GM18951 (cell line): Measurements from ENCODE around the gene HTR1E.
"Not testable (repeated sequence)": the region's sequence is repeated elsewhere in the genome, so short reads cannot be mapped to it uniquely, and the experiment has no call there.

Experiments
- POLR2A ChIP-seq: IDR thresholded peaks from 4 replicates; pipeline ENCODE4 v1.6.1; 2011; ENCODE audit warnings: mild to moderate bottlenecking; ENCODE audit not compliant: insufficient read length, insufficient read depth; ENCODE audit errors: extremely low read depth
- in situ Hi-C: fragments of 300-500 bp; cut with MboI; formaldehyde crosslinking; loops from one replicate; pipeline ENCODE4 v1.12.0; 2022; ENCODE audit warnings: low sequenced_read_pairs, mixed read lengths, inconsistent platforms; ENCODE audit not compliant: unreplicated experiment

Gene HTR1E

GRCh38 chr6:86952991-86953390, 15.7 kb downstream of the HTR1E start:
- no peak for TF ChIP-seq POLR2A
- in situ Hi-C loops: no loop called here

- in situ Hi-C loops: no loop called here
- no peak for TF ChIP-seq POLR2A
Measured at GRCh38 chr6:86959656-86960055, 22.3 kb downstream of the HTR1E start.

- TF ChIP-seq POLR2A: no peak
- in situ Hi-C loops: no loop called here
Measured at GRCh38 chr6:86961455-86962200, 24.3 kb downstream of the HTR1E start.

GRCh38 chr6:86963352-86963751, 26.0 kb downstream of the HTR1E start:
- in situ Hi-C loops: no loop called here
- TF ChIP-seq POLR2A: no peak

GRCh38 chr6:86964029-86964579, 26.8 kb downstream of the HTR1E start:
- in situ Hi-C loops: no loop called here
- TF ChIP-seq POLR2A: no peak

GRCh38 chr6:86966271-86966670, 28.9 kb downstream of the HTR1E start:
- TF ChIP-seq POLR2A: no peak
- in situ Hi-C loops: no loop called here

GRCh38 chr6:86969573-86969972, 32.2 kb downstream of the HTR1E start:
- in situ Hi-C loops: no loop called here
- no peak for TF ChIP-seq POLR2A

- no peak for TF ChIP-seq POLR2A
- in situ Hi-C loops: no loop called here
Measured at GRCh38 chr6:86973088-86973487, 35.8 kb downstream of the HTR1E start.

GRCh38 chr6:86978251-86978650, 40.9 kb downstream of the HTR1E start:
- TF ChIP-seq POLR2A: no peak
- in situ Hi-C loops: no loop called here

- in situ Hi-C loops: no loop called here
- no peak for TF ChIP-seq POLR2A
Measured at GRCh38 chr6:87001494-87001893, 64.2 kb downstream of the HTR1E start.

GRCh38 chr6:87002391-87002790, 65.1 kb downstream of the HTR1E start:
- in situ Hi-C loops: not testable (repeated sequence)

- in situ Hi-C loops: not testable (repeated sequence)
Measured at GRCh38 chr6:87006541-87006940, 69.2 kb downstream of the HTR1E start.

GRCh38 chr6:87009581-87009980, 72.3 kb downstream of the HTR1E start:
- in situ Hi-C loops: not testable (repeated sequence)

- no peak for TF ChIP-seq POLR2A
- in situ Hi-C loops: no loop called here
Measured at GRCh38 chr6:87012035-87012434, 74.7 kb downstream of the HTR1E start.

- TF ChIP-seq POLR2A: no peak
- in situ Hi-C loops: no loop called here
Measured at GRCh38 chr6:87012743-87013142, 75.4 kb downstream of the HTR1E start.

GRCh38 chr6:87016772-87017171, 79.4 kb downstream of the HTR1E start:
- in situ Hi-C loops: no loop called here
- no peak for TF ChIP-seq POLR2A
